H9 (cell line): ENCODE results near the gene NKD2. TPM values are rescaled to one million over a fixed set of nuclear protein-coding genes. Genes with fewer than 3 reads are reported as not detected.

Experiments
- DNase-seq: peaks from one replicate; pipeline ENCODE4 v3.0.0-alpha.2; 2017
- H2AFZ ChIP-seq: one replicate; pipeline ENCODE4 v1.6.1; 2013; ENCODE audit warnings: mild to moderate bottlenecking, low read length, control low read depth, moderate library complexity
- H2AK5ac ChIP-seq: 2 replicates; pipeline ENCODE4 v1.6.1; 2013; ENCODE audit warnings: low read length, control low read depth, mixed read lengths; ENCODE audit not compliant: insufficient read length
- H2BK120ac ChIP-seq: one replicate; pipeline ENCODE4 v1.6.1; 2013; ENCODE audit warnings: low read depth, mild to moderate bottlenecking, low read length, control low read depth, inconsistent platforms; ENCODE audit not compliant: poor library complexity, severe bottlenecking
- H2BK12ac ChIP-seq: 2 replicates; pipeline ENCODE4 v1.6.1; 2013; ENCODE audit warnings: low read length, control low read depth, mixed read lengths, low read depth; ENCODE audit not compliant: insufficient read length
- H2BK15ac ChIP-seq: 2 replicates; pipeline ENCODE4 v1.6.1; 2013; ENCODE audit warnings: low read depth, low read length, control low read depth
- H2BK20ac ChIP-seq: one replicate; pipeline ENCODE4 v1.6.1; 2013; ENCODE audit warnings: low read depth, mild to moderate bottlenecking, low read length, control low read depth, inconsistent platforms; ENCODE audit not compliant: poor library complexity, severe bottlenecking
- H2BK5ac ChIP-seq: 2 replicates; pipeline ENCODE4 v1.6.1; 2013; ENCODE audit warnings: low read length, control low read depth, mixed read lengths; ENCODE audit not compliant: insufficient read length
- H3K14ac ChIP-seq: 2 replicates; pipeline ENCODE4 v1.6.1; 2013; ENCODE audit warnings: low read length, control low read depth; ENCODE audit not compliant: insufficient read depth
- H3K18ac ChIP-seq: 2 replicates; pipeline ENCODE4 v1.6.1; 2013; ENCODE audit warnings: low read depth, mild to moderate bottlenecking, mixed read lengths, low read length, control low read depth; ENCODE audit not compliant: insufficient read length
- H3K23ac ChIP-seq: 2 replicates; pipeline ENCODE4 v1.6.1; 2013; ENCODE audit warnings: low read length, control low read depth, mixed read lengths, low read depth; ENCODE audit not compliant: insufficient read length
- H3K23me2 ChIP-seq: 2 replicates; pipeline ENCODE4 v1.6.1; 2013; ENCODE audit warnings: low read depth, mild to moderate bottlenecking, mixed read lengths, low read length, control low read depth; ENCODE audit not compliant: insufficient read length, poor library complexity, severe bottlenecking
- H3K27ac ChIP-seq: 2 replicates; pipeline ENCODE4 v1.5.1; 2013; ENCODE audit warnings: low read length, control low read depth, mixed read lengths, low read depth; ENCODE audit not compliant: insufficient read length
- H3K27me3 ChIP-seq: 2 replicates; pipeline ENCODE4 v1.6.1; 2013; ENCODE audit warnings: low read length, control low read depth, inconsistent platforms; ENCODE audit not compliant: insufficient read depth
- H3K4ac ChIP-seq: 2 replicates; pipeline ENCODE4 v1.6.1; 2013; ENCODE audit warnings: low read depth, mild to moderate bottlenecking, control low read depth, inconsistent platforms, low read length, moderate library complexity
- H3K4me1 ChIP-seq: 2 replicates; pipeline ENCODE4 v1.6.1; 2013; ENCODE audit warnings: low read length, control low read depth, inconsistent platforms; ENCODE audit not compliant: insufficient read depth
- H3K4me2 ChIP-seq: 2 replicates; pipeline ENCODE4 v1.6.1; 2013; ENCODE audit warnings: low read length, control low read depth, mixed read lengths; ENCODE audit not compliant: insufficient read length, insufficient read depth
- H3K56ac ChIP-seq: 2 replicates; pipeline ENCODE4 v1.6.1; 2013; ENCODE audit warnings: low read depth, mild to moderate bottlenecking, mixed read lengths, low read length, control low read depth; ENCODE audit not compliant: insufficient read length
- H3K79me1 ChIP-seq: 2 replicates; pipeline ENCODE4 v1.6.1; 2013; ENCODE audit warnings: low read depth, mild to moderate bottlenecking, moderate library complexity, low read length, control low read depth, inconsistent platforms; ENCODE audit not compliant: insufficient read depth, poor library complexity, severe bottlenecking
- H3K79me2 ChIP-seq: 2 replicates; pipeline ENCODE4 v1.6.1; 2013; ENCODE audit warnings: low read length, control low read depth, inconsistent platforms; ENCODE audit not compliant: insufficient read depth
- H3K9ac ChIP-seq: 2 replicates; pipeline ENCODE4 v1.6.1; 2013; ENCODE audit warnings: low read length, control low read depth, mixed read lengths; ENCODE audit not compliant: insufficient read length; ENCODE audit errors: extremely low read depth
- H3K9me3 ChIP-seq: one replicate; pipeline ENCODE4 v1.6.1; 2013; ENCODE audit warnings: low read depth, low read length, inconsistent platforms; ENCODE audit not compliant: control insufficient read depth
- H3T11ph ChIP-seq: one replicate; pipeline ENCODE4 v1.6.1; 2013; ENCODE audit warnings: mild to moderate bottlenecking, low read length, control low read depth, inconsistent platforms
- H4K20me1 ChIP-seq: one replicate; pipeline ENCODE4 v1.6.1; 2013; ENCODE audit not compliant: control insufficient read depth, insufficient read length, insufficient read depth
- H4K5ac ChIP-seq: 2 replicates; pipeline ENCODE4 v1.6.1; 2013; ENCODE audit warnings: low read depth, mild to moderate bottlenecking, mixed read lengths, low read length, control low read depth; ENCODE audit not compliant: insufficient read length
- H4K8ac ChIP-seq: replicated peaks from 2 replicates; pipeline ENCODE4 v1.6.1; 2013; ENCODE audit warnings: low read length, control low read depth, mixed read lengths, low read depth; ENCODE audit not compliant: insufficient read length
- H4K91ac ChIP-seq: 2 replicates; pipeline ENCODE4 v1.6.1; 2013; ENCODE audit warnings: low read depth, mild to moderate bottlenecking, moderate library complexity, mixed read lengths, low read length, control low read depth; ENCODE audit not compliant: insufficient read length
- H3K27ac Mint-ChIP-seq, 3 experiments: 2 replicates in 2 of 3; 3 replicates in 1 of 3; pipeline ENCODE4 v1.8.0; 2020 to 2021; ENCODE audit warnings: mixed read lengths in 3 of 3, mild to moderate bottlenecking in 1 of 3, moderate library complexity in 1 of 3
- H3K27me3 Mint-ChIP-seq: 2 replicates; pipeline ENCODE4 v1.8.0; 2021; ENCODE audit warnings: low read depth, mild to moderate bottlenecking, moderate library complexity, mixed read lengths
- H3K36me3 Mint-ChIP-seq, 3 experiments: 2 replicates in 2 of 3; 3 replicates in 1 of 3; pipeline ENCODE4 v1.8.0; 2020 to 2021; ENCODE audit warnings: low read depth in 3 of 3, mixed read lengths in 3 of 3; ENCODE audit not compliant: insufficient read depth in 1 of 3
- H3K4me1 Mint-ChIP-seq, 2 experiments: 2 replicates each; pipeline ENCODE4 v1.8.0; 2020; ENCODE audit warnings: mixed read lengths in 2 of 2
- H3K4me3 Mint-ChIP-seq, 2 experiments: 2 replicates in 1 of 2; 3 replicates in 1 of 2; pipeline ENCODE4 v1.8.0; 2020 to 2021; ENCODE audit warnings: mild to moderate bottlenecking in 2 of 2, mixed read lengths in 2 of 2, moderate library complexity in 1 of 2
- H3K9me3 Mint-ChIP-seq, 2 experiments: 2 replicates in 1 of 2; 3 replicates in 1 of 2; pipeline ENCODE4 v1.8.0; 2020; ENCODE audit warnings: mild to moderate bottlenecking in 2 of 2, mixed read lengths in 2 of 2, moderate library complexity in 1 of 2
- WGBS: extraction: QIAGEN DNeasy Blood & Tissue Kit; methylation state at CpG from one replicate; pipeline ENCODE4 v1.1.7; 2013; ENCODE audit warnings: missing lambda C conversion rate, low lambda C conversion rate, mixed read lengths; ENCODE audit not compliant: insufficient read length; ENCODE audit errors: extremely low coverage; 5-methylcytosine and 5-hydroxymethylcytosine counted together
- total RNA-seq: library from RNA; stranded (reverse); gene quantifications from 2 replicates; pipeline ENCODE4 v1.2.1, GENCODE V29; 2021
- TF ChIP-seq, protein P1 (sequence below): fragments of 200-600 bp; sonication (generic); conservative IDR thresholded peaks from 3 replicates; pipeline ENCODE4 v1.8.0; 2021; ENCODE audit warnings: antibody characterized with exemption, mild to moderate bottlenecking

NKD2 gene
- total RNA-seq, 1 experiment from 2014 or later: 7.3 TPM

DNA sequence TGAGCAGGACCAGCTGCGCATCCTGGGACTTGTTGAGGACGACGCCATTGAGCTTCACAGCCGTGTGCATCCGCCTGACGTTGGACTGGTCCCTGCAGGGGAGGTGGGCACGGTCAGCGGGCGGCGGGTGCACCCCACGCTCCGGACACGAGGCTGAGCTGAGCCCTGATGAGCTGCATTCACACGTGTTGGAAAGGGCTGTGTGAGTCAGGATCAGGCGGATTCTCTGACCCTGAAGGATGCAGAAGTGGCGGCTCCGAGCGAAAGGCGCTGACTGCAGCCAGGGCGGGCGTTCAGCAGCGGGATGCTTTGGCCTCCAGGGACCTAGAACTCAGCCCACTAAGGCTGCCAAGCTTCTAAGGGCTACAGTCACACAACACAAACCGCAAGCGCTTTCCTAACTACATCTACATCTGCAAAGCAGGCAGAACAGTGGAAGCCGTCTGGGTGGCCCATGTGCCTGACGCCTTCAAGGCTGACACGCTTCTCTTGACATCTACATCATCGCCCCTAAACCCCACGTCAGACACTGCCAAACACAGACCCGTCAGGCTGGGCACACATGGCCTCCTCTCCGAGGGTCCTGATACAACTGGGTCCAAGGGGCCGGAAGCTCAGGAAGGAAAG lies 44.9 kb downstream of the NKD2 start:
- Histone ChIP-seq H4K8ac (no peak overlapping the region), H3T11ph (no peak overlapping the region), H3K4me2 (no peak overlapping the region), H3K4me1 (no peaks in the 10 kb centered on the region), H3K18ac (no peak overlapping the region), H3K27ac (no peak overlapping the region), H3K79me1 (no peaks in the 10 kb centered on the region), H3K9ac (no peak overlapping the region), H3K79me2 (no peaks in the 10 kb centered on the region), H4K20me1 (no peaks in the 10 kb centered on the region), H2BK120ac (no peak overlapping the region), H3K23me2 (no peaks in the 10 kb centered on the region), H2BK15ac (no peak overlapping the region), H2BK20ac (no peak overlapping the region), H2AK5ac (no peak overlapping the region), H2BK12ac (no peak overlapping the region), H3K56ac (no peak overlapping the region), H3K23ac (no peak overlapping the region), H4K91ac (no peak overlapping the region), H3K4ac (no peak overlapping the region), H2BK5ac (no peak overlapping the region), H3K9me3 (no peaks in the 10 kb centered on the region), H2AFZ (no peak overlapping the region), H3K27me3 (no peaks in the 10 kb centered on the region), H3K14ac (no peak overlapping the region), H4K5ac (no peak overlapping the region)
- no peak for DNase-seq
- no CpG with 5 or more reads among the region's 32 CpGs for WGBS
- Mint-ChIP-seq H3K4me1 (no peaks in the 10 kb centered on the region), H3K4me3 (no peak overlapping the region), H3K27ac (no peak overlapping the region), H3K27me3 (no peaks in the 10 kb centered on the region; the same call in 1 of the 2 replicates), H3K9me3 (no peaks in the 10 kb centered on the region), H3K36me3 (peaks cover 6 to 34% (median 24%) of the 10 kb centered on the region in 3 experiments)
- TF ChIP-seq, protein P1, sequence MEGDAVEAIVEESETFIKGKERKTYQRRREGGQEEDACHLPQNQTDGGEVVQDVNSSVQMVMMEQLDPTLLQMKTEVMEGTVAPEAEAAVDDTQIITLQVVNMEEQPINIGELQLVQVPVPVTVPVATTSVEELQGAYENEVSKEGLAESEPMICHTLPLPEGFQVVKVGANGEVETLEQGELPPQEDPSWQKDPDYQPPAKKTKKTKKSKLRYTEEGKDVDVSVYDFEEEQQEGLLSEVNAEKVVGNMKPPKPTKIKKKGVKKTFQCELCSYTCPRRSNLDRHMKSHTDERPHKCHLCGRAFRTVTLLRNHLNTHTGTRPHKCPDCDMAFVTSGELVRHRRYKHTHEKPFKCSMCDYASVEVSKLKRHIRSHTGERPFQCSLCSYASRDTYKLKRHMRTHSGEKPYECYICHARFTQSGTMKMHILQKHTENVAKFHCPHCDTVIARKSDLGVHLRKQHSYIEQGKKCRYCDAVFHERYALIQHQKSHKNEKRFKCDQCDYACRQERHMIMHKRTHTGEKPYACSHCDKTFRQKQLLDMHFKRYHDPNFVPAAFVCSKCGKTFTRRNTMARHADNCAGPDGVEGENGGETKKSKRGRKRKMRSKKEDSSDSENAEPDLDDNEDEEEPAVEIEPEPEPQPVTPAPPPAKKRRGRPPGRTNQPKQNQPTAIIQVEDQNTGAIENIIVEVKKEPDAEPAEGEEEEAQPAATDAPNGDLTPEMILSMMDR: no peak
